Measurements from ENCODE around the gene TEX28.
"Not testable (repeated sequence)": the region's sequence is repeated elsewhere in the genome, so short reads cannot be mapped to it uniquely, and the experiment has no call there.

TEX28 gene

DNA sequence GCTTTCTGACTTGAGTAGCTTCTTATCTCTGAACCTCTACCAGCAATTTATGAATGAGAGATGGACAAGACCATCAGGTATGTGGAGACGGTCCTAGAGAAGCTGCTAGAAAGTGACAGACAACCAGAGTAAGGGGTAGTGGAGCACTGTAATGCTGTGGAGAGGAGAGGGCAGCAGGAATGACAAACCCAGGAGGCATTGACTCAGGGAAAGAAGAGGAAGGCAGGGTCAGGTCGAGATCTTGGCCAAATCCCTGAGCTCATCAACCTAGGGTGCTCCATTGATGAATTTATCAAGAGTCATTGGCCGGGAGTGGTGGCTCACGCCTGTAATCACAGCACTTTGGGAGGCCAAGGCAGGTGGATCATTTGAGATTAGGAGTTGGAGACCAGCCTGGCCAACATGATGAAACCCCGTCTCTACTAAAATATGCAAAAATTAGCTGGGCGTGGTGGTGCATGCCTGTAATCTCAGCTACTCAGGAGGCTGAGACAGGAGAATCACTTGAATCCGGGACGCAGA lies 54.9 kb downstream of the TEX28 start:
- H3K27me3 ChIP-seq (ENCODE audit: insufficient read depth, low read length); H3K4me1 ChIP-seq (ENCODE audit: control insufficient read depth, insufficient read depth, low read length, unreplicated experiment); H3K79me2 ChIP-seq (ENCODE audit: control insufficient read depth, insufficient read depth, low read length, unreplicated experiment); H2AFZ ChIP-seq (ENCODE audit: low read length, unreplicated experiment); H3K36me3 ChIP-seq (ENCODE audit: insufficient read depth, low read length); H3K4me3 ChIP-seq (ENCODE audit: low read depth, low read length); H3K27ac ChIP-seq (ENCODE audit: low read depth, low read length): not testable (repeated sequence)

DNA sequence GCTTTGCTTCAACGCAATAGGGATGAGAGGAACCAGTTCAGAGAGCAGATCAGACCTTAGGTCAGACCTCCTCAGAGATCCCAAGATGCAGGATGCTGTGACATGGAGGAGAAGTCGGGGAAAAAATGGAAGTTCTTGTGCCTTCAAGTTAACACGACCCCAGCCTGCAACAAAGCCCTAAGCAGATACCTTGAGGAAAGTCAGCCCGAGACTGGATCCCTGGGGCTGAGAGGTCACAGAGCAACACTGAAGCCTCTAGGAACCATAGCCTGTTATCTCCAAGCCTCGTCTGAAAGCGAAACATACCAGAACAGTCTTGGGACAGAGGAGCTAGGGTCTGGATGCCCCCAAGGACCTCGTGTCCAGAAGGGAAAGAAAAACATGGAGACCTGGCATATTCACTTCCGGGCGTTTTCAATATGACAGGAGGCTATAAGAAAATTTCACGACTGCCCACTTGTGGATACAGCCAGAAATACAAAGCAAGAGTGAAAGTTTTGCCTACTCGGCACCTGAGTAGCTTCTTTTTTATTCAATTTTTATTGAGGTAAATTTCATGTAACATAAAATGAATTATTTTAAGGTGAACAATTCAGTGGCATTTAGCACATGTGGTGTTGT lies 55.9 kb downstream of the TEX28 start:
- not testable (repeated sequence) for H3K27ac ChIP-seq (ENCODE audit: low read depth, low read length); H3K36me3 ChIP-seq (ENCODE audit: insufficient read depth, low read length)

DNA sequence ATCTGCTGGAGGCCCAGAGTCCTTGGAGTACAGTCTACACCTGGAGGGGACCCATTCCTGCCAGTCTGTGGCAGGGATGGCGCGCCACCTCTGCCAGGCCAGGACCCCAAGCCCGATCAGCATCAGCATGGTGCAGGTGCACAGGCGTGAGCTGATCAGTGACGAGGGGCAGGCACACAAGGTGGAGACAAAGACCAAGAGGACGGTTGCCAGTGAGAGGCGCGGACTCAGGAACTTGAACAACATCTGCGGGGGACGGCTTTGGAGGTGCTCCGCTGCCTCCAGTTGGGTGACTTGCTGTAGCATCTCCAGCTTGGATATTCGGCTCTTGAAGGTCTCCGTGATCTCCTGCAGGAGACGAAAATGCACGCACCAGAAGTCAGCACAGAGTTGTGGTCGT lies 61.3 kb downstream of the TEX28 start:
- H3K27ac ChIP-seq (ENCODE audit: low read depth, low read length); H3K27me3 ChIP-seq (ENCODE audit: insufficient read depth, low read length); H2AFZ ChIP-seq (ENCODE audit: low read length, unreplicated experiment); H3K36me3 ChIP-seq (ENCODE audit: insufficient read depth, low read length); H3K4me3 ChIP-seq (ENCODE audit: low read depth, low read length); H3K79me2 ChIP-seq (ENCODE audit: control insufficient read depth, insufficient read depth, low read length, unreplicated experiment); H3K4me1 ChIP-seq (ENCODE audit: control insufficient read depth, insufficient read depth, low read length, unreplicated experiment): not testable (repeated sequence)

More for the DNA sequence above, 55.9 kb downstream of the TEX28 start:
- not testable (repeated sequence) for H2AFZ ChIP-seq (ENCODE audit: low read length, unreplicated experiment); H3K79me2 ChIP-seq (ENCODE audit: control insufficient read depth, insufficient read depth, low read length, unreplicated experiment); H3K4me1 ChIP-seq (ENCODE audit: control insufficient read depth, insufficient read depth, low read length, unreplicated experiment); H3K27me3 ChIP-seq (ENCODE audit: insufficient read depth, low read length); H3K4me3 ChIP-seq (ENCODE audit: low read depth, low read length)

DNA sequence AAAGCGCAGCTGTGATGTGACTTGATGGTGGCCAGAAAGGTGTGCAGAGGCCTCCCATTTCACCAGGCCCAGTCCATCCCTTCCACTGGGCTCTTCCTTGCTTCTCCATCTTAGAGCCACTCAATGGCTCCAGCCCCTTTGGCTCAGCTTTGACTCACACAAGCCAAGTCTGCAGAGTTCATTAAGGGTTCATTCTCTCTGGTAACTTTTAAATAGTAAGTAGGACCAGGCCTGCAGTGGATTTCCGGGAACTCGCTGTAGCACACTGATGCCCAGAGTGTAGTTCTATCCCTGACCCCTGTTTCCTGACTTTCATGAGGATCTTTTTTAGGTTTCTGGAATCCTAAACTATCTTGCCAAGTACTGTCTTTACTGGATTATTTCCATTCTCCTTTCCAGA lies 63.5 kb downstream of the TEX28 start:
- not testable (repeated sequence) for H3K79me2 ChIP-seq (ENCODE audit: control insufficient read depth, insufficient read depth, low read length, unreplicated experiment); H3K4me1 ChIP-seq (ENCODE audit: control insufficient read depth, insufficient read depth, low read length, unreplicated experiment); H2AFZ ChIP-seq (ENCODE audit: low read length, unreplicated experiment); H3K27ac ChIP-seq (ENCODE audit: low read depth, low read length); H3K27me3 ChIP-seq (ENCODE audit: insufficient read depth, low read length); H3K36me3 ChIP-seq (ENCODE audit: insufficient read depth, low read length); H3K4me3 ChIP-seq (ENCODE audit: low read depth, low read length)

DNA sequence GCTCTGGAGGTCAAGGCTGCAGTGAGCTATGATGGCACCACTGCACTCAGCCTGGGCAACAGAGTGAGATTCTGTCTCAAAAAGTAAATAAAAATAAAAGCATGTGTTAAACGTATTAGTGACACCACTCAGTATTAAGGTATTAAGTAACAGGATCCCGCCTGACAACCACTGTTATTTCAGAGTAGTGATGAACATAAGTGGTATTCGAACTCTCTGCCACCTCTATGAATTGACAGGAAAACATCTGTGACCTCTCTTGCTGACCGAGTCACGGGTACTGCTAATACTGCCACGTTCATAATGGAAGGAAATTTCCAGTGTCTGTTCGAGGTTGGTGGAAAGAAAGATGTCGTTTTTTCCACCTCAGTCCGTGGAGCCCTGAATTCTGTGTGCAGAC lies 68.2 kb downstream of the TEX28 start:
- H3K36me3 ChIP-seq (ENCODE audit: insufficient read depth, low read length); H3K27ac ChIP-seq (ENCODE audit: low read depth, low read length); H2AFZ ChIP-seq (ENCODE audit: low read length, unreplicated experiment); H3K79me2 ChIP-seq (ENCODE audit: control insufficient read depth, insufficient read depth, low read length, unreplicated experiment); H3K4me3 ChIP-seq (ENCODE audit: low read depth, low read length); H3K27me3 ChIP-seq (ENCODE audit: insufficient read depth, low read length); H3K4me1 ChIP-seq (ENCODE audit: control insufficient read depth, insufficient read depth, low read length, unreplicated experiment): not testable (repeated sequence)

DNA sequence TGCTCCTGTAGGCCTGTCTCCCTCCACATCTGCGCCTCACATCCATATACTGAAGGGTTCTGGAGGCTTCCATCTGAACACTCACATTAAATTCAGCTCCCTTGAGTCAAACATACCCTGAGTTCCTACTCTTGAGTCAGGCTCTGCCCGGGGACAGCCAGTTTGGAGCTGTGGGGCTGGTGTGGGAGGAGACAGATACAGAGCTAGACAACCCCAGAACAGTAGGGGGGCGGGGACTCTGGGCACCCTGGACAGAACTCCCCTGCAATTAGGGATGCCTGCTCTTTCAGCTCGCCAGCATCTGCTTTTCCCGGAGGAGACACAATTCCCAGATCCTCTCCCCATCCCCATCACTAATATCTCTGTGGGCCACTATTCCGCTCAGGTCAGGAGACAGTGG lies 69.6 kb downstream of the TEX28 start:
- not testable (repeated sequence) for H3K36me3 ChIP-seq (ENCODE audit: insufficient read depth, low read length); H3K4me3 ChIP-seq (ENCODE audit: low read depth, low read length); H2AFZ ChIP-seq (ENCODE audit: low read length, unreplicated experiment); H3K27me3 ChIP-seq (ENCODE audit: insufficient read depth, low read length); H3K27ac ChIP-seq (ENCODE audit: low read depth, low read length); H3K4me1 ChIP-seq (ENCODE audit: control insufficient read depth, insufficient read depth, low read length, unreplicated experiment); H3K79me2 ChIP-seq (ENCODE audit: control insufficient read depth, insufficient read depth, low read length, unreplicated experiment)

Data from ACC112 (cell line).